ENCODE results near the gene DNAH14. TPM values are rescaled to one million over a fixed set of nuclear protein-coding genes. Genes with fewer than 3 reads are reported as not detected.
"Not testable (repeated sequence)": the region's sequence is repeated elsewhere in the genome, so short reads cannot be mapped to it uniquely, and the experiment has no call there.

DNAH14 gene
- 27.2 TPM for polyA plus RNA-seq (2013, experiment 1 of 2)
- 27.8 TPM for polyA plus RNA-seq (2013, experiment 2 of 2)

DNA sequence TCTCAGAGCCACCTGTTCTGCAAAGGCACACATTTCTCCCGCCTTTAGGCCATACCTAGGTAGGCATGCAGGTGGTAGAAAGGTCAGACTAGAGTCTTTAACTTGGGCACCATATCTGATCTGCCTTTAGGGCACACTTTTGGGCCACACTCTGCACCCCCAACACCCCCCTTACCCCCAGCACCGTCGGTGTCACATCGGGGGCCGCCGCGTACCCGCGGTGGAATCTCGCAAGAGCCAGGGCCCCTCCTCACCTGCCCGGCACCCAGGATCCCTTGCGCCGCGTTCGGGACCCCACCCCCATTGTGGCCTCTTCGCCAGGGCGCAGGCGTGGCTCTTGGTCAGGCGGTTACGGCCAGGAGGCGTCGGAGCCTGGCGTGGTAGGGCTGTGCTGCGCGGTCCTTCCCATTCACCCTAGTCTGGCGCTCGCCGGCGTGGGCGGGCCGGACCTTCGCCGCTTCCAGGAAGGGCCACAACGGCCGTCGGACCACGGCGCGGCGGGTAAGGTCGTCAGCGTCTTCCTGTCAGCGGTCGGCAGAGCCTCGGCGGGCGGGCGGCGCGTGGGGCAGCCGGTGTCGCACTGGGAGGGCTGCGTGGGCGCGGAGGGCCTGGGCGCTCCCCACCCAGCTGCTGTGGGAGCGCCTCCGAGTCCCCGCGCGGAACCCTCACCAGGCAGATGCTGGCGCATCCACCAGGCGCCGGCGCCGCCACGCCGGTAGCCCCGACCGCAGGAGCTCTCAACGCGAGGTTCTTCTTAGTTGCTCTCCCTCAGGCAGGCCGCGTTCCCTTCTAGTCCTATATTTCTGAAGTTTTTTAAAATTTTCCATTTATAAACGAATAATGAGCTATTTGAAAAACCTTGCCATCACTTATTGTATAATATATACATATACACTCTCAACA lies at the start of gene DNAH14:
TSS of gene DNAH14 (plus strand) at position 341 of the 903 bp plus-strand sequence. CDS start 23,028 bp downstream, outside the sequence.
- Histone ChIP-seq H3K18ac (ENCODE audit: low read length) (no peak within 1 kb of the TSS), H3K27me3 (ENCODE audit: insufficient read depth, low read length, poor library complexity) (no peaks in the 10 kb centered on the region), H2BK120ac (ENCODE audit: low read depth, low read length) (no peak within 1 kb of the TSS), H4K5ac (ENCODE audit: low read length) (no peak within 1 kb of the TSS), H3K4ac (ENCODE audit: low read depth, low read length) (peak within 1 kb of the TSS; percentile 73), H2BK5ac (ENCODE audit: low read length) (no peak within 1 kb of the TSS), H3K4me2 (ENCODE audit: low read length) (peak within 1 kb of the TSS; percentile 72), H3K4me1 (ENCODE audit: control insufficient read depth, low read depth, low read length) (no peaks in the 10 kb centered on the region), H3K9ac (ENCODE audit: low read length) (peak within 1 kb of the TSS; percentile 81), H3K56ac (ENCODE audit: low read length) (peak within 1 kb of the TSS; percentile 94), H4K8ac (ENCODE audit: low read depth, low read length) (no peak within 1 kb of the TSS), H3K4me3 (ENCODE audit: low read length) (peak within 1 kb of the TSS; percentile 55), H3K27ac (ENCODE audit: low read depth, low read length) (peak within 1 kb of the TSS; percentile 8), H3K36me3 (ENCODE audit: control insufficient read depth, insufficient read depth, low read length) (no peaks in the 10 kb centered on the region), H2BK15ac (replicated peaks; ENCODE audit: low read depth) (no peak within 1 kb of the TSS), H2AK5ac (ENCODE audit: low read length) (no peak within 1 kb of the TSS), H3K79me2 (ENCODE audit: control insufficient read depth, insufficient read depth, low read length) (peaks cover 4% of the 10 kb centered on the region), H3K79me1 (ENCODE audit: low read length) (peaks cover 5% of the 10 kb centered on the region), H3K23ac (ENCODE audit: low read length) (peak within 1 kb of the TSS; percentile 48)
- DNase-seq, result peak; percentile 92
- WGBS (ENCODE audit: extremely low coverage, insufficient coverage, low lambda C conversion rate), result no CpG with 5 or more reads among the region's 75 CpGs

DNA sequence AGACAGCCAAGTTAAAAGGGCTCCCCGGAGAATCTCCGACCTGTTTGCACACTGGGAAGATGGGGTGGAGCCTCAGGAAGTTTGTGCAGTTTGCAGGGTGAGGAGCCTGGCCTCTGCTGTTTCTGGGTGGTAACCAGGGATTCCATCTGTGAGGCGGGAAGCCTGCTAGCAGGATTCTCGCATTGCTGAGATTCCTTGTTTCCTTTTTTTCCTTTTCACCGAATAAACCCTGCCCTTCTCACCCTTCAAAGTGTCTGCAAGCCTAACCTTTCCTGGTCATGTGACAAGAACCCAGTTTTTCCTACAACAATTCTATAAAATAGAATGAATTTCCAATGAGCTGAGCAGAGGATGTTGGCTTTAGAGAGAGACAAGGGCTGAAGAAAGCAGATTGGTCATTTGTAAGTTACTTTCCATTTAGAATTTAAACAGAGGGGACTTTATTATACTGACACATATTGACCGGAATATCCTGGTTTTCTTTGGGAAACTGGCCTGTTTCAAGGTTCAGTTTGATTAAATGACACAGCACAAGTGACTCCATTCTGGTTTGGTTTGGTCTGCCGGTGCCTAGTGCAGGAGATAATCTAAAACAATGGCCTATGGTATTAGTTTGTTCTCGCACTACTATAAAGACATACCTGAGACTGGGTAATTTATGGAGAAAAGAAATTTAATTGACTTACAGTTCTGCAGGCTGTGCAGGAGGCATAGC lies 48.7 kb upstream of the DNAH14 start:
- WGBS (ENCODE audit: extremely low coverage, insufficient coverage, low lambda C conversion rate), result no CpG with 5 or more reads among the region's 8 CpGs
- Histone ChIP-seq H4K8ac (ENCODE audit: low read depth, low read length) (no peak overlapping the region), H3K27me3 (ENCODE audit: insufficient read depth, low read length, poor library complexity) (no peaks in the 10 kb centered on the region), H3K36me3 (ENCODE audit: control insufficient read depth, insufficient read depth, low read length) (no peaks in the 10 kb centered on the region), H3K27ac (ENCODE audit: low read depth, low read length) (no peak overlapping the region), H2BK15ac (replicated peaks; ENCODE audit: low read depth) (peak overlapping the region; percentile 80), H2AK5ac (ENCODE audit: low read length) (no peak overlapping the region), H2BK5ac (ENCODE audit: low read length) (no peak overlapping the region), H3K4me3 (ENCODE audit: low read length) (no peak overlapping the region), H3K9ac (ENCODE audit: low read length) (no peak overlapping the region), H3K79me2 (ENCODE audit: control insufficient read depth, insufficient read depth, low read length) (no peaks in the 10 kb centered on the region), H3K18ac (ENCODE audit: low read length) (peak overlapping the region; percentile 70), H3K4ac (ENCODE audit: low read depth, low read length) (peak overlapping the region; percentile 25), H4K5ac (ENCODE audit: low read length) (no peak overlapping the region), H3K79me1 (ENCODE audit: low read length) (no peaks in the 10 kb centered on the region), H2BK120ac (ENCODE audit: low read depth, low read length) (no peak overlapping the region), H3K4me1 (ENCODE audit: control insufficient read depth, low read depth, low read length) (peaks cover 14% of the 10 kb centered on the region), H3K23ac (ENCODE audit: low read length) (no peak overlapping the region), H3K4me2 (ENCODE audit: low read length) (no peak overlapping the region), H3K56ac (ENCODE audit: low read length) (peak overlapping the region; percentile 28)
- DNase-seq, result peak; percentile 95

DNA sequence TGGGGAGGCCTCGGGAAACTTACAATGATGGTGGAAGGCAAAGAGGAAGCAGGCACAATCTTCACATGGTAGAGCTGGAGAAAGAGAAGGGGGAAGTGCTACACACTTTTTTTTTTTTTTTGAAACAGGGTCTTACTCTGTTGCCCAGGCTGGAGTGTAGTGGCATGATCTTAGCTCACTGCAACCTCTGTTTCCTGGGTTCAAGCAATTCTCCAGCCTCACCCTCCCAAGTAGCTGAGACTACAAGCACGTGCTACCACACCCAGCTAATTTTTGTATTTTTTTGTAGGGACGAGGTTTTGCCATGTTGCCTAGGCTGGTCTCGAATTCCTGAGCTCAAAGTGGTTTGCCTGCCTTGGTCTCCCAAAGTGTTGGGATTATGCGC lies 48.2 kb upstream of the DNAH14 start:
- not testable (repeated sequence) for H2AK5ac ChIP-seq (ENCODE audit: low read length); H3K79me1 ChIP-seq (ENCODE audit: low read length); H3K27ac ChIP-seq (ENCODE audit: low read depth, low read length); H2BK5ac ChIP-seq (ENCODE audit: low read length); H3K9ac ChIP-seq (ENCODE audit: low read length); H4K5ac ChIP-seq (ENCODE audit: low read length); H4K8ac ChIP-seq (ENCODE audit: low read depth, low read length); H3K4me3 ChIP-seq (ENCODE audit: low read length); H3K56ac ChIP-seq (ENCODE audit: low read length); H3K27me3 ChIP-seq (ENCODE audit: insufficient read depth, low read length, poor library complexity); DNase-seq; H2BK120ac ChIP-seq (ENCODE audit: low read depth, low read length); H3K79me2 ChIP-seq (ENCODE audit: control insufficient read depth, insufficient read depth, low read length); H3K36me3 ChIP-seq (ENCODE audit: control insufficient read depth, insufficient read depth, low read length); H3K4me2 ChIP-seq (ENCODE audit: low read length); H3K23ac ChIP-seq (ENCODE audit: low read length)
- peak overlapping the region; percentile 75 for H3K4ac ChIP-seq (ENCODE audit: low read depth, low read length)
- H3K18ac ChIP-seq (ENCODE audit: low read length), result peak overlapping the region; percentile 70
- peak overlapping the region; percentile 80 for H2BK15ac ChIP-seq (replicated peaks; ENCODE audit: low read depth)
- WGBS (ENCODE audit: extremely low coverage, insufficient coverage, low lambda C conversion rate), result no CpG with 5 or more reads among the region's 5 CpGs
- H3K4me1 ChIP-seq (ENCODE audit: control insufficient read depth, low read depth, low read length), result peaks cover 14% of the 10 kb centered on the region

DNA sequence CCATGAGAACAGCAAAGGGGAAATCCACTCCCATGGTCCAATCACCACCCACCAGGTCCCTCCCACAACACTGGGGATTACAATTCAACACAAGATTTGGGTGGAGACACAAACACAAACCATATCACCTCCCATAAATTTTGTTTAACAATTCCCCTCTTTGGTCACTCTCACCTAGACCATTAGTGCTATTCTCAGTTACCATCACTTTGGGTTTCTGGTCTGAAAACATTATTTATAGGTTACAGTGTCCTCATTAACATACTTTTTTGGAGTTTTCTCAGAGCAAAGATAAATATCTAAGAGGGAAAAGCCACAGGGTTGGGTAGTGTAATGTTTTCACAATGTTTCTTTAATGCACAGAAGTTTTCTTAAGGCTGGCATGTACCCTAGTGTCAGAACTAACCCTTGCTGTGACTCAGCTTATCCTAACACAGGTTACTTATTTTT lies 47.7 kb upstream of the DNAH14 start:
- peak overlapping the region; percentile 70 for H3K18ac ChIP-seq (ENCODE audit: low read length)
- no peak overlapping the region for H3K4me3 ChIP-seq (ENCODE audit: low read length)
- DNase-seq, result no peak
- H3K79me1 ChIP-seq (ENCODE audit: low read length), result no peaks in the 10 kb centered on the region
- H4K8ac ChIP-seq (ENCODE audit: low read depth, low read length), result no peak overlapping the region
- no peak overlapping the region for H3K27ac ChIP-seq (ENCODE audit: low read depth, low read length)
- H3K27me3 ChIP-seq (ENCODE audit: insufficient read depth, low read length, poor library complexity), result no peaks in the 10 kb centered on the region
- H3K4me1 ChIP-seq (ENCODE audit: control insufficient read depth, low read depth, low read length), result peaks cover 14% of the 10 kb centered on the region
- H2BK5ac ChIP-seq (ENCODE audit: low read length), result no peak overlapping the region
- H3K4me2 ChIP-seq (ENCODE audit: low read length), result no peak overlapping the region
- no peaks in the 10 kb centered on the region for H3K36me3 ChIP-seq (ENCODE audit: control insufficient read depth, insufficient read depth, low read length)
- H2BK120ac ChIP-seq (ENCODE audit: low read depth, low read length), result no peak overlapping the region
- no peak overlapping the region for H4K5ac ChIP-seq (ENCODE audit: low read length)
- H3K56ac ChIP-seq (ENCODE audit: low read length), result peak overlapping the region; percentile 62
- no peak overlapping the region for H3K23ac ChIP-seq (ENCODE audit: low read length)
- no peaks in the 10 kb centered on the region for H3K79me2 ChIP-seq (ENCODE audit: control insufficient read depth, insufficient read depth, low read length)
- H3K9ac ChIP-seq (ENCODE audit: low read length), result no peak overlapping the region
- H2AK5ac ChIP-seq (ENCODE audit: low read length), result no peak overlapping the region
- H2BK15ac ChIP-seq (replicated peaks; ENCODE audit: low read depth), result no peak overlapping the region
- peak overlapping the region; percentile 75 for H3K4ac ChIP-seq (ENCODE audit: low read depth, low read length)

DNA sequence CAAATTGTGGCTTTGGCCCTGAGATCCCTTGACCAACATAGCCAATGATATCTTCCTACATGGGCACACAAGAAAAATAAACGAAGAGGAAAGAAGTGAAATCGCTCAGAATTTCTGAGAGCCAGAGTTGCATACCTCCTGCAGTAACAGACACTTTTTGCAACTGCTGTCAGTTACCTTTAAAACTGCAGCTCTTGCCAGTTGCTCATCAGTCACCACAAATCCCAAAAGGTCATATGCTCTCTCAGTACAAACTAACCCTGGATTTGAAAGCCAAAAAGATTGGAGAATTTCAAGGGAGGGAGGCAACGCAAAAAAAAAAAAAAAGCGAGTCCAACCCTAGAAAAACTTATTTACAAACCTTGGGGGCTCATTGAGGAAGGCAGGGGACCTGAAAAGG lies 47.2 kb upstream of the DNAH14 start:
- H4K5ac ChIP-seq (ENCODE audit: low read length), result no peak overlapping the region
- no peaks in the 10 kb centered on the region for H3K79me2 ChIP-seq (ENCODE audit: control insufficient read depth, insufficient read depth, low read length)
- H2BK5ac ChIP-seq (ENCODE audit: low read length), result no peak overlapping the region
- no peak overlapping the region for H3K4ac ChIP-seq (ENCODE audit: low read depth, low read length)
- H2BK15ac ChIP-seq (replicated peaks; ENCODE audit: low read depth), result no peak overlapping the region
- H2BK120ac ChIP-seq (ENCODE audit: low read depth, low read length), result no peak overlapping the region
- no peaks in the 10 kb centered on the region for H3K27me3 ChIP-seq (ENCODE audit: insufficient read depth, low read length, poor library complexity)
- no peak overlapping the region for H3K9ac ChIP-seq (ENCODE audit: low read length)
- H3K79me1 ChIP-seq (ENCODE audit: low read length), result no peaks in the 10 kb centered on the region
- no peaks in the 10 kb centered on the region for H3K36me3 ChIP-seq (ENCODE audit: control insufficient read depth, insufficient read depth, low read length)
- no peak overlapping the region for H3K4me2 ChIP-seq (ENCODE audit: low read length)
- DNase-seq, result no peak
- H3K4me3 ChIP-seq (ENCODE audit: low read length), result no peak overlapping the region
- peaks cover 14% of the 10 kb centered on the region for H3K4me1 ChIP-seq (ENCODE audit: control insufficient read depth, low read depth, low read length)
- no peak overlapping the region for H3K27ac ChIP-seq (ENCODE audit: low read depth, low read length)
- no peak overlapping the region for H4K8ac ChIP-seq (ENCODE audit: low read depth, low read length)
- peak overlapping the region; percentile 64 for H3K18ac ChIP-seq (ENCODE audit: low read length)
- no peak overlapping the region for H3K23ac ChIP-seq (ENCODE audit: low read length)
- no CpG with 5 or more reads among the region's 4 CpGs for WGBS (ENCODE audit: extremely low coverage, insufficient coverage, low lambda C conversion rate)
- no peak overlapping the region for H2AK5ac ChIP-seq (ENCODE audit: low read length)
- H3K56ac ChIP-seq (ENCODE audit: low read length), result peak overlapping the region; percentile 62

Data from mesendoderm (in vitro differentiated cells).